ENCODE measurements around the gene KLRC1. TPM values are rescaled to one million over a fixed set of nuclear protein-coding genes. Genes with fewer than 3 reads are reported as not detected.
"Not testable (repeated sequence)": the region's sequence is repeated elsewhere in the genome, so short reads cannot be mapped to it uniquely, and the experiment has no call there.

The KLRC1 gene
- total and polyA plus RNA-seq, 4 donors: 0.10 to 1.5 (median 1.3) TPM

GRCh38 chr12:10497602-10498001 is 44.4 kb upstream of the KLRC1 start:
- H3K9ac ChIP-seq (ENCODE audit: low read depth in 1 of 2, low read length in 2 of 2): no peak overlapping the region
- WGBS: 55% methylated on average over 2 of the region's 2 CpGs
- peaks cover 0 to 9% (median 0%) of the 10 kb centered on the region in 4 donors for H3K27me3 ChIP-seq (ENCODE audit: control insufficient read depth in 4 of 4, insufficient read depth in 4 of 4, low read length in 3 of 4)
- peaks cover 0 to 3% (median 0%) of the 10 kb centered on the region in 4 donors for H3K9me3 ChIP-seq (ENCODE audit: control insufficient read depth in 4 of 4, low read length in 3 of 4)
- H3K4me3 ChIP-seq (ENCODE audit: low read depth in 1 of 3, low read length in 3 of 3): no peak overlapping the region
- TF ChIP-seq, protein P1, sequence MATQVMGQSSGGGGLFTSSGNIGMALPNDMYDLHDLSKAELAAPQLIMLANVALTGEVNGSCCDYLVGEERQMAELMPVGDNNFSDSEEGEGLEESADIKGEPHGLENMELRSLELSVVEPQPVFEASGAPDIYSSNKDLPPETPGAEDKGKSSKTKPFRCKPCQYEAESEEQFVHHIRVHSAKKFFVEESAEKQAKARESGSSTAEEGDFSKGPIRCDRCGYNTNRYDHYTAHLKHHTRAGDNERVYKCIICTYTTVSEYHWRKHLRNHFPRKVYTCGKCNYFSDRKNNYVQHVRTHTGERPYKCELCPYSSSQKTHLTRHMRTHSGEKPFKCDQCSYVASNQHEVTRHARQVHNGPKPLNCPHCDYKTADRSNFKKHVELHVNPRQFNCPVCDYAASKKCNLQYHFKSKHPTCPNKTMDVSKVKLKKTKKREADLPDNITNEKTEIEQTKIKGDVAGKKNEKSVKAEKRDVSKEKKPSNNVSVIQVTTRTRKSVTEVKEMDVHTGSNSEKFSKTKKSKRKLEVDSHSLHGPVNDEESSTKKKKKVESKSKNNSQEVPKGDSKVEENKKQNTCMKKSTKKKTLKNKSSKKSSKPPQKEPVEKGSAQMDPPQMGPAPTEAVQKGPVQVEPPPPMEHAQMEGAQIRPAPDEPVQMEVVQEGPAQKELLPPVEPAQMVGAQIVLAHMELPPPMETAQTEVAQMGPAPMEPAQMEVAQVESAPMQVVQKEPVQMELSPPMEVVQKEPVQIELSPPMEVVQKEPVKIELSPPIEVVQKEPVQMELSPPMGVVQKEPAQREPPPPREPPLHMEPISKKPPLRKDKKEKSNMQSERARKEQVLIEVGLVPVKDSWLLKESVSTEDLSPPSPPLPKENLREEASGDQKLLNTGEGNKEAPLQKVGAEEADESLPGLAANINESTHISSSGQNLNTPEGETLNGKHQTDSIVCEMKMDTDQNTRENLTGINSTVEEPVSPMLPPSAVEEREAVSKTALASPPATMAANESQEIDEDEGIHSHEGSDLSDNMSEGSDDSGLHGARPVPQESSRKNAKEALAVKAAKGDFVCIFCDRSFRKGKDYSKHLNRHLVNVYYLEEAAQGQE (IDR thresholded peaks at IDR 0.05): no peak
- TF ChIP-seq NR2F2 (IDR thresholded peaks at IDR 0.05) (no peak), JUND (IDR thresholded peaks at IDR 0.05) (no peak), FOXA2 (IDR thresholded peaks at IDR 0.05) (no peak), TAF1 (conservative IDR thresholded peaks at IDR 0.05) (no peak)
- no peak overlapping the region for H3K27ac ChIP-seq (ENCODE audit: low read depth in 1 of 2, low read length in 2 of 2)
- no peaks in the 10 kb centered on the region for H3K4me1 ChIP-seq (ENCODE audit: control insufficient read depth in 4 of 4, insufficient read depth in 4 of 4, low read length in 3 of 4)
- no peak for DNase-seq (ENCODE audit: low spot score)
- H3K36me3 ChIP-seq (ENCODE audit: control insufficient read depth in 4 of 4, insufficient read depth in 3 of 4, low read depth in 1 of 4, low read length in 3 of 4): no peaks in the 10 kb centered on the region

GRCh38 chr12:10491766-10492165 is 38.6 kb upstream of the KLRC1 start:
- Histone ChIP-seq H3K36me3 (ENCODE audit: control insufficient read depth in 4 of 4, insufficient read depth in 3 of 4, low read depth in 1 of 4, low read length in 3 of 4) (no peaks in the 10 kb centered on the region), H3K27me3 (ENCODE audit: control insufficient read depth in 4 of 4, insufficient read depth in 4 of 4, low read length in 3 of 4) (peaks cover 0 to 3% (median 0%) of the 10 kb centered on the region in 4 donors), H3K9me3 (ENCODE audit: control insufficient read depth in 4 of 4, low read length in 3 of 4) (no peaks in the 10 kb centered on the region), H3K9ac (ENCODE audit: low read depth in 1 of 2, low read length in 2 of 2) (no peak overlapping the region), H3K4me3 (ENCODE audit: low read depth in 1 of 3, low read length in 3 of 3) (no peak overlapping the region), H3K27ac (ENCODE audit: low read depth in 1 of 2, low read length in 2 of 2) (no peak overlapping the region), H3K4me1 (ENCODE audit: control insufficient read depth in 4 of 4, insufficient read depth in 4 of 4, low read length in 3 of 4) (no peaks in the 10 kb centered on the region)
- TF ChIP-seq HNF4G (IDR thresholded peaks at IDR 0.05) (no peak), RXRA (IDR thresholded peaks at IDR 0.05) (no peak), YY1 (IDR thresholded peaks at IDR 0.05) (no peak)
- TF ChIP-seq, protein P2, sequence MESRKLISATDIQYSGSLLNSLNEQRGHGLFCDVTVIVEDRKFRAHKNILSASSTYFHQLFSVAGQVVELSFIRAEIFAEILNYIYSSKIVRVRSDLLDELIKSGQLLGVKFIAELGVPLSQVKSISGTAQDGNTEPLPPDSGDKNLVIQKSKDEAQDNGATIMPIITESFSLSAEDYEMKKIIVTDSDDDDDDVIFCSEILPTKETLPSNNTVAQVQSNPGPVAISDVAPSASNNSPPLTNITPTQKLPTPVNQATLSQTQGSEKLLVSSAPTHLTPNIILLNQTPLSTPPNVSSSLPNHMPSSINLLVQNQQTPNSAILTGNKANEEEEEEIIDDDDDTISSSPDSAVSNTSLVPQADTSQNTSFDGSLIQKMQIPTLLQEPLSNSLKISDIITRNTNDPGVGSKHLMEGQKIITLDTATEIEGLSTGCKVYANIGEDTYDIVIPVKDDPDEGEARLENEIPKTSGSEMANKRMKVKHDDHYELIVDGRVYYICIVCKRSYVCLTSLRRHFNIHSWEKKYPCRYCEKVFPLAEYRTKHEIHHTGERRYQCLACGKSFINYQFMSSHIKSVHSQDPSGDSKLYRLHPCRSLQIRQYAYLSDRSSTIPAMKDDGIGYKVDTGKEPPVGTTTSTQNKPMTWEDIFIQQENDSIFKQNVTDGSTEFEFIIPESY (IDR thresholded peaks at IDR 0.05): no peak
- TF ChIP-seq, protein P3, sequence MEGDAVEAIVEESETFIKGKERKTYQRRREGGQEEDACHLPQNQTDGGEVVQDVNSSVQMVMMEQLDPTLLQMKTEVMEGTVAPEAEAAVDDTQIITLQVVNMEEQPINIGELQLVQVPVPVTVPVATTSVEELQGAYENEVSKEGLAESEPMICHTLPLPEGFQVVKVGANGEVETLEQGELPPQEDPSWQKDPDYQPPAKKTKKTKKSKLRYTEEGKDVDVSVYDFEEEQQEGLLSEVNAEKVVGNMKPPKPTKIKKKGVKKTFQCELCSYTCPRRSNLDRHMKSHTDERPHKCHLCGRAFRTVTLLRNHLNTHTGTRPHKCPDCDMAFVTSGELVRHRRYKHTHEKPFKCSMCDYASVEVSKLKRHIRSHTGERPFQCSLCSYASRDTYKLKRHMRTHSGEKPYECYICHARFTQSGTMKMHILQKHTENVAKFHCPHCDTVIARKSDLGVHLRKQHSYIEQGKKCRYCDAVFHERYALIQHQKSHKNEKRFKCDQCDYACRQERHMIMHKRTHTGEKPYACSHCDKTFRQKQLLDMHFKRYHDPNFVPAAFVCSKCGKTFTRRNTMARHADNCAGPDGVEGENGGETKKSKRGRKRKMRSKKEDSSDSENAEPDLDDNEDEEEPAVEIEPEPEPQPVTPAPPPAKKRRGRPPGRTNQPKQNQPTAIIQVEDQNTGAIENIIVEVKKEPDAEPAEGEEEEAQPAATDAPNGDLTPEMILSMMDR (IDR thresholded peaks at IDR 0.05; ENCODE audit: low read depth, low read length, missing input control): no peak
- 78% methylated on average over 4 of the region's 4 CpGs for WGBS
- no peak for DNase-seq (ENCODE audit: low spot score)

- not testable (repeated sequence) for H3K9ac ChIP-seq (ENCODE audit: low read depth in 1 of 2, low read length in 2 of 2); H3K27ac ChIP-seq (ENCODE audit: low read depth in 1 of 2, low read length in 2 of 2); H3K4me1 ChIP-seq (ENCODE audit: control insufficient read depth in 4 of 4, insufficient read depth in 4 of 4, low read length in 3 of 4); H3K4me3 ChIP-seq (ENCODE audit: low read depth in 1 of 3, low read length in 3 of 3); H3K9me3 ChIP-seq (ENCODE audit: control insufficient read depth in 4 of 4, low read length in 3 of 4); H3K27me3 ChIP-seq (ENCODE audit: control insufficient read depth in 4 of 4, insufficient read depth in 4 of 4, low read length in 3 of 4); DNase-seq (ENCODE audit: low spot score); H3K36me3 ChIP-seq (ENCODE audit: control insufficient read depth in 4 of 4, insufficient read depth in 3 of 4, low read depth in 1 of 4, low read length in 3 of 4)
- 89% methylated on average over 2 of the region's 2 CpGs for WGBS
Observed at GRCh38 chr12:10487328-10487727, 34.2 kb upstream of the KLRC1 start.

- H3K9ac ChIP-seq (ENCODE audit: low read depth in 1 of 2, low read length in 2 of 2); H3K4me3 ChIP-seq (ENCODE audit: low read depth in 1 of 3, low read length in 3 of 3); H3K9me3 ChIP-seq (ENCODE audit: control insufficient read depth in 4 of 4, low read length in 3 of 4); H3K27me3 ChIP-seq (ENCODE audit: control insufficient read depth in 4 of 4, insufficient read depth in 4 of 4, low read length in 3 of 4); H3K4me1 ChIP-seq (ENCODE audit: control insufficient read depth in 4 of 4, insufficient read depth in 4 of 4, low read length in 3 of 4); H3K27ac ChIP-seq (ENCODE audit: low read depth in 1 of 2, low read length in 2 of 2); H3K36me3 ChIP-seq (ENCODE audit: control insufficient read depth in 4 of 4, insufficient read depth in 3 of 4, low read depth in 1 of 4, low read length in 3 of 4); DNase-seq (ENCODE audit: low spot score): not testable (repeated sequence)
- WGBS: 45% methylated on average over 2 of the region's 2 CpGs
Observed at GRCh38 chr12:10481901-10482300, 28.7 kb upstream of the KLRC1 start.

GRCh38 chr12:10472808-10473207 is 19.6 kb upstream of the KLRC1 start:
- H3K27me3 ChIP-seq (ENCODE audit: control insufficient read depth in 4 of 4, insufficient read depth in 4 of 4, low read length in 3 of 4); H3K9me3 ChIP-seq (ENCODE audit: control insufficient read depth in 4 of 4, low read length in 3 of 4); H3K27ac ChIP-seq (ENCODE audit: low read depth in 1 of 2, low read length in 2 of 2); H3K4me1 ChIP-seq (ENCODE audit: control insufficient read depth in 4 of 4, insufficient read depth in 4 of 4, low read length in 3 of 4); H3K36me3 ChIP-seq (ENCODE audit: control insufficient read depth in 4 of 4, insufficient read depth in 3 of 4, low read depth in 1 of 4, low read length in 3 of 4); DNase-seq (ENCODE audit: low spot score); H3K4me3 ChIP-seq (ENCODE audit: low read depth in 1 of 3, low read length in 3 of 3); H3K9ac ChIP-seq (ENCODE audit: low read depth in 1 of 2, low read length in 2 of 2): not testable (repeated sequence)
- 89% methylated on average over 5 of the region's 5 CpGs for WGBS

All from liver (tissue), 9 donors.